NCI-H345 (cell line): ENCODE results near the gene TSPO.

Experiments
- DNase-seq: peaks from one replicate; lab custom pipeline; 2025; lab: John Stamatoyannopoulos, UW

The TSPO gene

GRCh38 chr22:43159484-43160178 is 8.3 kb downstream of the TSPO start:
- DNase-seq: peak; percentile 35

GRCh38 chr22:43160497-43161126 is 9.3 kb downstream of the TSPO start:
- no peak for DNase-seq

- DNase-seq: no peak
These were observed 11.2 kb downstream of the TSPO start for GRCh38 chr22:43162412-43163150.

- no peak for DNase-seq
These were observed 12.0 kb downstream of the TSPO start for GRCh38 chr22:43163241-43163795.

- DNase-seq: no peak
These were observed 13.3 kb downstream of the TSPO start for GRCh38 chr22:43164636-43165035.

- DNase-seq: no peak
These were observed 15.0 kb downstream of the TSPO start for GRCh38 chr22:43166132-43166930.

- no peak for DNase-seq
These were observed 15.7 kb downstream of the TSPO start for GRCh38 chr22:43167001-43167589.

- DNase-seq: no peak
These were observed 17.3 kb downstream of the TSPO start for GRCh38 chr22:43168471-43169309.

GRCh38 chr22:43169310-43170130 is 18.2 kb downstream of the TSPO start:
- no peak for DNase-seq

- no peak for DNase-seq
These were observed 18.7 kb downstream of the TSPO start for GRCh38 chr22:43170131-43170480.

- no peak for DNase-seq
These were observed 19.7 kb downstream of the TSPO start for GRCh38 chr22:43171019-43171491.

- DNase-seq: no peak
These were observed 20.2 kb downstream of the TSPO start for GRCh38 chr22:43171607-43172006.

GRCh38 chr22:43172191-43172590 is 20.8 kb downstream of the TSPO start:
- DNase-seq: no peak

GRCh38 chr22:43173566-43173965 is 22.2 kb downstream of the TSPO start:
- no peak for DNase-seq

- DNase-seq: no peak
These were observed 22.8 kb downstream of the TSPO start for GRCh38 chr22:43173976-43174720.

GRCh38 chr22:43174941-43175531 is 23.7 kb downstream of the TSPO start:
- peak; percentile 70 for DNase-seq

- DNase-seq: no peak
These were observed 24.7 kb downstream of the TSPO start for GRCh38 chr22:43176090-43176489.

GRCh38 chr22:43177479-43177878 is 26.1 kb downstream of the TSPO start:
- peak; percentile 43 for DNase-seq
